ENCODE results near the gene CDC14B.

The CDC14B gene

GRCh38 chr9:96500696-96501632, 118.7 kb downstream of the CDC14B start:
- DNase-seq: no peak

GRCh38 chr9:96499257-96499656, 120.4 kb downstream of the CDC14B start:
- no peak for DNase-seq

- DNase-seq: no peak
Measured at GRCh38 chr9:96498796-96499195, 120.8 kb downstream of the CDC14B start.

GRCh38 chr9:96497117-96497399, 122.6 kb downstream of the CDC14B start:
- DNase-seq: no peak

- no peak for DNase-seq
Measured at GRCh38 chr9:96496368-96497116, 123.1 kb downstream of the CDC14B start.

GRCh38 chr9:96495341-96495740, 124.3 kb downstream of the CDC14B start:
- DNase-seq: no peak

- no peak for DNase-seq
Measured at GRCh38 chr9:96494215-96494800, 125.3 kb downstream of the CDC14B start.

- no peak for DNase-seq
Measured at GRCh38 chr9:96493757-96494156, 125.9 kb downstream of the CDC14B start.

- no peak for DNase-seq
Measured at GRCh38 chr9:96492993-96493531, 126.6 kb downstream of the CDC14B start.

- no peak for DNase-seq
Measured at GRCh38 chr9:96491880-96492525, 127.6 kb downstream of the CDC14B start.

- no peak for DNase-seq
Measured at GRCh38 chr9:96491079-96491879, 128.4 kb downstream of the CDC14B start.

GRCh38 chr9:96490534-96491078, 129.0 kb downstream of the CDC14B start:
- DNase-seq: no peak

GRCh38 chr9:96489482-96489979, 130.1 kb downstream of the CDC14B start:
- DNase-seq: no peak

- no peak for DNase-seq
Measured at GRCh38 chr9:96487949-96488348, 131.7 kb downstream of the CDC14B start.

GRCh38 chr9:96487029-96487396, 132.6 kb downstream of the CDC14B start:
- DNase-seq: no peak

GRCh38 chr9:96486386-96487028, 133.1 kb downstream of the CDC14B start:
- DNase-seq: peak; percentile 61

GRCh38 chr9:96485280-96485679, 134.4 kb downstream of the CDC14B start:
- DNase-seq: no peak

GRCh38 chr9:96484521-96484931, 135.1 kb downstream of the CDC14B start:
- DNase-seq: no peak

GRCh38 chr9:96483733-96484390, 135.8 kb downstream of the CDC14B start:
- DNase-seq: no peak

GRCh38 chr9:96483197-96483596, 136.4 kb downstream of the CDC14B start:
- no peak for DNase-seq

GRCh38 chr9:96482476-96482875, 137.2 kb downstream of the CDC14B start:
- DNase-seq: no peak

All from left hindlimb (tissue), 1 donor.